ENCODE measurements around the gene ADCY4.
"Not testable (repeated sequence)": the region's sequence is repeated elsewhere in the genome, so short reads cannot be mapped to it uniquely, and the experiment has no call there.

The ADCY4 gene

GRCh38 chr14:24334431-24335291, at the start of gene ADCY4:
TSS of gene ADCY4 (minus strand) at chr14:24335071. CDS start at chr14:24334652, 419 bp downstream.
- DNase-seq (ENCODE audit: low spot score) (no peak), FAIRE-seq (no peak)

GRCh38 chr14:24384169-24384568, 49.3 kb upstream of the ADCY4 start:
- DNase-seq (ENCODE audit: low spot score) (no peak), FAIRE-seq (peak; percentile 78)

GRCh38 chr14:24382064-24382371, 47.1 kb upstream of the ADCY4 start:
- DNase-seq (ENCODE audit: low spot score) (no peak), FAIRE-seq (no peak)

- DNase-seq (ENCODE audit: low spot score) (no peak), FAIRE-seq (no peak)
Observed at GRCh38 chr14:24381363-24382063, 46.6 kb upstream of the ADCY4 start.

- FAIRE-seq = no peak
Observed at GRCh38 chr14:24379907-24380730, 45.2 kb upstream of the ADCY4 start.

GRCh38 chr14:24378981-24379906, 44.4 kb upstream of the ADCY4 start:
- FAIRE-seq (no peak), DNase-seq (ENCODE audit: low spot score) (no peak)

More at GRCh38 chr14:24379907-24380730, 45.2 kb upstream of the ADCY4 start:
- no peak for DNase-seq (ENCODE audit: low spot score)

GRCh38 chr14:24378327-24378726, 43.5 kb upstream of the ADCY4 start:
- no peak for FAIRE-seq
- no peak for DNase-seq (ENCODE audit: low spot score)

GRCh38 chr14:24377657-24378056, 42.8 kb upstream of the ADCY4 start:
- DNase-seq (ENCODE audit: low spot score) (no peak), FAIRE-seq (no peak)

- FAIRE-seq (no peak), DNase-seq (ENCODE audit: low spot score) (no peak)
Observed at GRCh38 chr14:24377126-24377525, 42.3 kb upstream of the ADCY4 start.

GRCh38 chr14:24376448-24377070, 41.7 kb upstream of the ADCY4 start:
- DNase-seq (ENCODE audit: low spot score) = no peak
- no peak for FAIRE-seq

- FAIRE-seq (no peak), DNase-seq (ENCODE audit: low spot score) (no peak)
Observed at GRCh38 chr14:24372701-24373416, 38.0 kb upstream of the ADCY4 start.

- not testable (repeated sequence) for FAIRE-seq; DNase-seq (ENCODE audit: low spot score)
Observed at GRCh38 chr14:24371605-24372004, 36.7 kb upstream of the ADCY4 start.

DNA sequence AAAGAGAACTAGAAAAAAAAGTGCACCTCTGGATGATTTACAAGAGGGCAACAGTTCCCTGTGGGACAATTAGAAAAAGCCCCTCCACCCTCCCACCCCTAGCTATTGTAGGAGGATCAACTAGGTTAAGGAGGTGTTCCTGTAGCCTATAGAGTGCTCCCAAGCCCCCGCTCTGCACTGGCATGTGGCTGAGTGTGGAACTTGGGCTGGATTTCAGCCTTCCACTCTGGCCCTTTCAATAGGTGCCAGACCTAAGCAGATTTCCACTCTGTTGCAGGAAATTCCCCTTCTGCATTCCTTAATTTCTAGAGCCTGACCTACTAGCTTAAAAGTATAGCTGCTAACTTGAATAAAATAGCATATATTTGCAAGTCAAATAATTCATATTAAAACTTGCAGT, 35.9 kb upstream of the ADCY4 start:
- DNase-seq (ENCODE audit: low spot score) = no peak
- FAIRE-seq = no peak

GRCh38 chr14:24369907-24370687, 35.2 kb upstream of the ADCY4 start:
- DNase-seq (ENCODE audit: low spot score) = no peak
- no peak for FAIRE-seq

DNA sequence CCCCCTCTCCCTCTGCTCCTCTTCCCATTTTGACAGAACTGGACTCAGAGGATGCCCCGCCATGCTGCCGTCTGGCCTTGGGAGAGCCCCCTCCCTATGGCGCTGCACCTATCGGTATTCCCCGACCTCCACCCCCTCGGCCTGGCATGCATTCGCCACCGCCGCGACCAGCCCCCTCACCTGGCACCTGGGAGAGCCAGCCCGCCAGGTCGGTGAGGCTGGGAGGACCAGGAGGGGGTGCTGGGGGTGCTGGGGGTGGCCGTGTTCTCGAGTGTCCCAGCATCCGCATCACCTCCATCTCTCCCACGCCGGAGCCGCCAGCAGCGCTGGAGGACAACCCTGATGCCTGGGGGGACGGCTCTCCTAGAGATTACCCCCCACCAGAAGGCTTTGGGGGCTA, 34.6 kb upstream of the ADCY4 start:
- no peak for FAIRE-seq
- no peak for DNase-seq (ENCODE audit: low spot score)

- DNase-seq (ENCODE audit: low spot score) (peak; percentile 27), FAIRE-seq (no peak)
Observed at GRCh38 chr14:24368562-24369252, 33.8 kb upstream of the ADCY4 start.

- FAIRE-seq = no peak
- no peak for DNase-seq (ENCODE audit: low spot score)
Observed at GRCh38 chr14:24368212-24368561, 33.3 kb upstream of the ADCY4 start.

DNA sequence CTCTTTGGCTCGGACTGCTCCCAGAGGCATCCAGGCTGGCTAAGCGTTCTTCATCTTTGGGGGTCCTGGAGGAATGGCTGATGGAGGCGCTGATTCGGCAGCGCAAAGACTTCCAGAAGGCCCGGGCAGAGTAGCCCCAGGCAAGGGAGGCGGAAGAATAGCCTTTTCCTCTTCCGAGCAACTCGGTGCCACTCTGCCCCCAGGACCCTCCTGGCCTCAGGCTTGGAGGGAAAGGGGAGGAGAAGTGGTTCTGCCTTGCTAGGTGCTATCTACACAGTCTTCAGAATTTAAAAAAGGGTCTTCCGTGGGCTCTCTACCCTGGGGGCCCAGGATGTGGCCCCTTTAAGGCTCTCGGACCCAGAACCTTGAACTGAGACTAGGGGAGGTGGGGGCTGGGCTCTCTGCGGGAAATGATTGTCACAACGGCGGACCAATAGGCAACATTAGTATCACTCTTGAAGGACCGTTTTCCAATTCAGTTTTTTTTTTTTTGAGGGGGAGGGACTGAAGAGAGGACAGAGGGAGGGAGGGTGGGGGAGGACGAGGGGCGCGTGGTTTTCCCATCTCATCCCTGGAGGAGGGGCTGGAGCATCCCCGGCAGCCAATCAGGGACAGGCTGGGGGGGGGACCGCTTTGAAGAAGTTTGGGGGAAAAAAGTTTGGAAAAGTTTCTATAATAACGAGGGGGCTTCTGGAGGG, 32.8 kb upstream of the ADCY4 start, which contains the start of gene NFATC4:
TSS of gene NFATC4 (plus strand) at position 671 of the 698 bp plus-strand sequence. CDS start 157 bp downstream, outside the sequence.
- DNase-seq (ENCODE audit: low spot score) = peak; percentile 79

More for the DNA sequence above, 32.8 kb upstream of the ADCY4 start, which contains the start of gene NFATC4:
- no peak for FAIRE-seq

All from urothelium cell line (cell line).